Measurements from ENCODE around the gene MFSD12.

DNA sequence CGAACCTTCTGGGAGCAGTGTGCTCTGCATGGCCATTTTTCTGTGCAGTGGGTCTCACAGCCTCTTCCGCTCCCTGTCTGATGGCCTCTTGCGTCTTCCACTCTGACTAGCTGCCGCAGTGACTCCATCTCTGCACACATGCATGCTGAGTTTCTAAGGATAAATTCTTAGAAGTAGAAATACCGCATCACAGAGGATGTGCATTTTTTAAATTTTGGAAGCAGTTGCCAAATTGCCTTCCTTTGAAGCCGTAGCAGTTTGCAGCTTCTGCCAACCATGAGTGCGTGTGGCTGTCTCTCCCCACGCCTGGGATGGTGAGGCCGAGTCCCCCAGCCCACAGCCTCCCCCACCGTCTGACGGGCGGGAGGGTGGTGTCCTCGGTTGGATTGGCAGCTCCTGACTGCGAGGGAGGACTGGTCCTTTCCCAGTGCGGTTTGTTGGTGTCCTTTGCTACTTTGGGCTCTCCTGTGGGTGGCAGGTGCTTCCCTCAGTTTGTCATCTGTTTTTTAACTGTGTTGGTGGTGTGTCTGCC, 41.4 kb downstream of the MFSD12 start:
- TF ChIP-seq SUZ12 (IDR thresholded peaks at IDR 0.05; ENCODE audit: extremely low read depth, insufficient read depth, insufficient read length) (no peak), YY1 (IDR thresholded peaks at IDR 0.05; ENCODE audit: insufficient read depth, insufficient read length) (no peak)

Measured in NT2/D1 (cell line).